HG02884 (cell line): ENCODE results near the gene XNDC1N.
A peak's percentile ranks its signal among the peaks of the same experiment; 100 is the strongest.

Source experiments
- ATAC-seq: cut with Tn5 transposase; IDR thresholded peaks from one replicate; pipeline ENCODE4 v1.9.1; 2021; ENCODE audit warnings: mild to moderate bottlenecking, moderate library complexity; ENCODE audit not compliant: unreplicated experiment

The XNDC1N gene

GRCh38 chr11:71927820-71928736 is at the start of gene XNDC1N:
TSS of gene XNDC1N (minus strand) at chr11:71928594. CDS start at chr11:71923353, 5,241 bp downstream.
- ATAC-seq, result peak; percentile 55

- ATAC-seq, result no peak
Measured at GRCh38 chr11:71977743-71978418, 49.5 kb upstream of the XNDC1N start.

- ATAC-seq, result no peak
Measured at GRCh38 chr11:71977090-71977489, 48.7 kb upstream of the XNDC1N start.

- ATAC-seq, result no peak
Measured at GRCh38 chr11:71976551-71976950, 48.2 kb upstream of the XNDC1N start.

- no peak for ATAC-seq
Measured at GRCh38 chr11:71971680-71972079, 43.3 kb upstream of the XNDC1N start.

GRCh38 chr11:71964641-71965040 is 36.2 kb upstream of the XNDC1N start:
- no peak for ATAC-seq

- ATAC-seq, result no peak
Measured at GRCh38 chr11:71963468-71963867, 35.1 kb upstream of the XNDC1N start.

GRCh38 chr11:71962428-71963038 is 34.1 kb upstream of the XNDC1N start:
- no peak for ATAC-seq

- ATAC-seq, result no peak
Measured at GRCh38 chr11:71955898-71956456, 27.6 kb upstream of the XNDC1N start.

- ATAC-seq, result no peak
Measured at GRCh38 chr11:71951741-71952310, 23.4 kb upstream of the XNDC1N start.

- ATAC-seq, result no peak
Measured at GRCh38 chr11:71949034-71949433, 20.6 kb upstream of the XNDC1N start.

- ATAC-seq, result no peak
Measured at GRCh38 chr11:71948314-71949027, 20.1 kb upstream of the XNDC1N start.

- ATAC-seq, result no peak
Measured at GRCh38 chr11:71947498-71947897, 19.1 kb upstream of the XNDC1N start.

- ATAC-seq, result no peak
Measured at GRCh38 chr11:71946144-71946571, 17.8 kb upstream of the XNDC1N start.

GRCh38 chr11:71940561-71941219 is 12.3 kb upstream of the XNDC1N start:
- no peak for ATAC-seq

- ATAC-seq, result no peak
Measured at GRCh38 chr11:71937826-71938225, 9.4 kb upstream of the XNDC1N start.

- no peak for ATAC-seq
Measured at GRCh38 chr11:71936825-71937224, 8.4 kb upstream of the XNDC1N start.

GRCh38 chr11:71935338-71935925 is 7.0 kb upstream of the XNDC1N start:
- no peak for ATAC-seq

GRCh38 chr11:71934213-71934612 is 5.8 kb upstream of the XNDC1N start:
- no peak for ATAC-seq
